ENCODE data around the gene DENND5A.

The DENND5A gene

DNA sequence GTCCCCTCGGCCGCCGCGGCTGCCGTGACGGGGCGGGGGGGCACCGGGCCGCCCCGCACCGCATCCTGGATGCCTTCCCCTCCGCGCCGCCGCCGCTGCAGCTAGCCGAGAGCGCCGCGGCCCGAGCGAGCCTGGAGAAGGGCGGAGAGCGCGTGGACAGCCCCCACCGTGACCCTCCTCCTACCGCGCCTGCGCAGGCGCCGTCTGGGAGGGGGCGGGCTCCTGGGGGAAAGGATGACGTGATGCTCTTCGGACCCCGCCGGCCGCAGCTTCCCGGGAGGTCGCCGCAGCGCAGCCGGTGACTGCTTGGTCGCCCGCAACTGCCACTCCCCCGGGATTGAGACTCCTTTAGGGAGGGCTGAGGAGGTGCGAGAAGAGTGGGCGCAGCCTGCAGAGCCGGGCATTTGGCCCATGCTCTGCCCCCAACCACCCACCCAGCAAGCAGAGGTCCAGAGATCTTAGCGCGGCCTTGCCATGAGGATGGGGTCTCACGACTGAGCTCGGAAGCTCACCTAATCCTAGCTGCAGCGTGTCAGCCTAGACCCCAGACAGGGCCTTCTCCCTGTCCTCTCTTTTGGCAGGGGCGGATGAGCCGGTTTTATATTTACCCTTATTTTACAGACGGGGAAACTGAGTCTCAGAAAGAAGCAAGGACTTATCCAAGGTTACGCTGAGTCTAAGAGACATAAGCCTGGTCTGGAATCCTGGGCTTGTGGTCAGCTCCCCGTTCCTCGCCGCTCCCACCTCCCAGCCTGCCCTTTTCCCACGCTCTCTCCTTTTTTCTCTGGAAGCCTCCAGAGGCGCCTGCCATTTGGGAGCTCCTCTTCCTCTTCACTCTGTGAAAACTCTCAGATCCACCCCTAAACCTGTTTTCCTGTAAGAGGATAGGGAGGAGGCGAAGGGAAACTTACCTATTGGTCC lies at the start of gene DENND5A:
TSS of gene DENND5A (minus strand) at position 140 of the 921 bp plus-strand sequence. CDS start 281 bp downstream, outside the sequence.
- peak; percentile 81 for DNase-seq

DNA sequence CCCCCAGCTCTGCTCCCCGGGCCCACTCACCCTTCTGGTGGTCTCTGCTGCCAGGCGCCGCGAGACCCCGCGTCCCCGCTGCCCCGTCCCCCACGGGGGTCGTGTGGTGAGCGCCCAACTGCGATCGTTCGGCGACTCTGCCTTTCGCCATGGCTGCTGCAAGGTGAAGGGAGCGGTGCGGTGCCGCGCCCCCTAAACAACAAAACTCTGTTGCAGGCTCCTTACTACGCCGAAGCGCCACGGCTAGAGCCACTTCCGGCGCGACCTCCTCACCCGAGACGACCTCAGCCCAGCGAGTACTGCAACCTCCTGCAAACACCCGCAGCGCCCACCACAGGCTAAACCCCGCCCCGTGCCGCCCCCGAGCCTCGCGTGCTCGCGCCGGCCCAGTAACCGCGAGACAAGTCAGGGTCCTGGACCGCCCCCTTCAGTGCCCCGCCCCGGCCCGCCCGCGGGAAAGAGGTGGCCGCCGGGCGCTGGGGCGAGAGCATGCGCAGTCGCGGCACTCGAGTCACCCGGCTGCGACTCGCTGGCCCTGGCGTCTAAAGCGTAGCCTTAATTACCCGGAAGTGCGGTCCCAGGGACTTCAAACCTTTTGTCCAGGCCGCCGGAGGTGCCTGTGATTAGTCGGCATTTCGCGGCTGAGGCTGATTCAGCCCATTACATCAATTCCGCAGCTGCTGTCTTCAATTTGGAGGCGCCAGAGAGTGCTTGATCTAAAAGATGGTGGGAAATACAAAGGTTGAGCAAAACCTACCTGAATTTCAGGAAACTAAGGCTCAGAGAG lies 49.3 kb upstream of the DENND5A start, which contains the start of gene TMEM41B:
TSS of gene TMEM41B (minus strand) at position 303 of the 787 bp plus-strand sequence. CDS start at position 151, 152 bp downstream.
- DNase-seq: peak; percentile 98

DNA sequence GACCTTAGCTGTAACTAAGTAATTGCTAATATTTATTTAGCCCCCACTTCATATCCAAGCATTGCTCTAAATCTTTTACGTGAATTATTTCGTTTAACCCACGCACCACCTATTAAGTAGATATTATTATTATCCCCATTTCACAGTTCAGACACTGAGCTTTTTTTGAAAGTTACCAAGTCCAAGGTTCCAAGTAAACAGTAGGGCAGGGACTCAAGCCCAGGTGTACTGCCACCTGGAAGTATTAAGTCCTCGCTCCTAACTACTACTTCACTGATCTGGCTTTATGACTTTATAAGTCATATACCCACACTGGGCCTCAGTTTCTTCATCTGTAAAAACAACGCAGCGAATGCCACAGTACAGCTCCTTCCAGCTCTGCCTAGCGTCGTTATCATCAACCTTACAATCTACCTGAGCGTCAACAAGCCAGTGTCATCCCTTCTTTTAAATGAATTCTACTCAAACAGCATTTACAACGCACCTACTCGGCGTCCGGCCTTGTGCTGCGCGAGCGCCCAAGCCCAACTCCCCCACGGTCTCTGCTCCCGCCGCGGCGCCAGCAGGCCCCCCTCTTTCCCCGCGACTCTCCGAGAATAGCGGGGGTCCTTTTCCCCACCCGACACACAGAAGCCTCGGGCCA lies 48.6 kb upstream of the DENND5A start:
- no peak for DNase-seq

- no peak for DNase-seq
Measured at GRCh38 chr11:9310485-9311090, 45.4 kb upstream of the DENND5A start.

- no peak for DNase-seq
Measured at GRCh38 chr11:9304178-9304577, 39.0 kb upstream of the DENND5A start.

DNA sequence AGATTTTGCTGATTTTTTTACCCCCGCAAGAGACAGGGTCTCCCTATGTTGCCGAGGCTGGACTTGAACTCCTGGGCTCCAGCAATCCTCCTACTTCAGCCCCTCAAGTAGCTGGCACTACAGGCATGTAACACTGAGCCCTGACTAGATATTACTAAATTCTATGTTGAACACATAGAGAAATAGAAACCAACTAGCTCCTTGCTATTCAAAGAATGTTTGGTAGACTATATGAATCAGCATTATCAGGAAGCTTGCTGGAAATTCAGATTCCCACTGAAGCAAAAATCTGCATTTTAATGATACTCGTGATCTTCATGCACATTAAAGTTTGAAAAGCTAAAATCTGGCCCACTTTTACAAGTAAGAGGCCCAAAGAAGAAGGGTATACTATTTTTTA lies 37.3 kb upstream of the DENND5A start:
- peak; percentile 11 for DNase-seq

DNA sequence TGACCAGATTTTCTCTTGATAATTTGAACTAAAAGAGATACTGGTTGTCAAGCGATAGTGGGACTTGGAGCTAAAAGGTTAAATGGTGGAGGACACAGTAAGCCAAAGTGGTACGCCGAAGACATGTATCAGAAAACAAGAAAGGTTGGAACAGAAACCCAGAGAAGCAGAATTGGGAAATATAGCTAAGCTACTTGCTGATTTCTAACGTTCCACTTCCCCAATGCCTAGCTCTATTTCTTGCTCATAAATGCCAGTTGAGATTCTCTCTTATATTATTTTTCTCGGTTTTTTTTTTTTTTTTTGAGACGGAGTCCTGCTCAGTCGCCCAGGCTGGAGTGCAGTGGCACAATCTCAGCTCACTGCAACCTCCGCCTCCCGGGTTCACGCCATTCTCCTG lies 36.6 kb upstream of the DENND5A start:
- DNase-seq: no peak

GRCh38 chr11:9293646-9294045 lies 28.5 kb upstream of the DENND5A start:
- no peak for DNase-seq

DNA sequence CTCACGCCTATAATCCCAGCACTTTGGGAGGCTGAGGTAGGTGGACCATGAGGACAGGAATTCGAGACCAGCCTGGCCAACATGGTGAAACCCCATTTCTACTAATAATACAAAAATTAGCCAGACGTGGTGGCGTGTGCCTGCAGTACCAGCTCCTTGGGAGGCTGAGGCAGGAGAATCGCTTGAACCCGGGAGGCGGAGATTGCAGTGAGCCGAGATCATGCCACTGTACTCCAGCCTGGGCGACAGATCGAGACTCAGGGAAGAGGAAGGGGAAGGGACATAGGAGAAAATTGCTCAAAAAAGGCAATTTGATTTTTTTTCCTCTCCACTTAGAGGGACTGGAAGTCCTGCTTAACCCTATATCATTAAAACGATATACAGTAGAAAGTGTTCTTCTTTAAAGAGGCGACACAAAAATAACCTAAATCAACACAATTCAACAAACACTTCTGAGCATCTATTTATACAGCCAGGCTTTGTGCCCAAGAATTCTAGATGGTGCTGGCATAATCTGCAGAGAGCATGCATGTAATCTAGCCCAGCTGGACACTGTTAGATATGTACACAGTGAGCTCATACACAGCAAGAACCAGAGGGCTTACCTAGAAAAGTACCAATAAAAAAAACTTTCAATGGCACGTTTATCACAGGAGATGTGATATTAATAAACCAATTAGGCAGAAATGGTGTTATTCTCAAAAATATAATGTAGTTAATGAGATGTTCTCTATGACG lies 20.9 kb upstream of the DENND5A start:
- DNase-seq: no peak

GRCh38 chr11:9280655-9281301 lies 15.6 kb upstream of the DENND5A start:
- DNase-seq: no peak

DNA sequence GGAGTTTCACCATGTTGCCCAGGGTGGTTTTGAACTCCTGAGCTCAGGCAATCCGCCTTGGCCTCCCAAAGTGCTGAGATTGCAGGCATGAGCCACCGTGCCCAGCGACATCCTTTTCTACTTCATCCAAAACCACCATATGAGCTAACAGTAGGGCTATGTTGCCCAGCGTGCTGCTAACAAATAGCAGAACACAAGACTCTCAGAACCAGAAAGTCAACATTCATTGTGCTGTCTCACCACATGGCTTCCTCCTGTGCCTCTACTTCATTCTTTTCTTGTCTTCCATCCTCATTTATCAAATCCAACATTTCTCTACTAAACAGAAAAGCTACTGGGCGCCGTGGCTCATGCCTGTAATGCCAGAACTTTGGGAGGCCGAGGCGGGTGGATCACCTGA lies 12.0 kb upstream of the DENND5A start:
- DNase-seq: no peak

- DNase-seq: no peak
Measured at GRCh38 chr11:9276571-9276970, 11.4 kb upstream of the DENND5A start.

- DNase-seq: no peak
Measured at GRCh38 chr11:9274499-9275258, 9.5 kb upstream of the DENND5A start.

DNA sequence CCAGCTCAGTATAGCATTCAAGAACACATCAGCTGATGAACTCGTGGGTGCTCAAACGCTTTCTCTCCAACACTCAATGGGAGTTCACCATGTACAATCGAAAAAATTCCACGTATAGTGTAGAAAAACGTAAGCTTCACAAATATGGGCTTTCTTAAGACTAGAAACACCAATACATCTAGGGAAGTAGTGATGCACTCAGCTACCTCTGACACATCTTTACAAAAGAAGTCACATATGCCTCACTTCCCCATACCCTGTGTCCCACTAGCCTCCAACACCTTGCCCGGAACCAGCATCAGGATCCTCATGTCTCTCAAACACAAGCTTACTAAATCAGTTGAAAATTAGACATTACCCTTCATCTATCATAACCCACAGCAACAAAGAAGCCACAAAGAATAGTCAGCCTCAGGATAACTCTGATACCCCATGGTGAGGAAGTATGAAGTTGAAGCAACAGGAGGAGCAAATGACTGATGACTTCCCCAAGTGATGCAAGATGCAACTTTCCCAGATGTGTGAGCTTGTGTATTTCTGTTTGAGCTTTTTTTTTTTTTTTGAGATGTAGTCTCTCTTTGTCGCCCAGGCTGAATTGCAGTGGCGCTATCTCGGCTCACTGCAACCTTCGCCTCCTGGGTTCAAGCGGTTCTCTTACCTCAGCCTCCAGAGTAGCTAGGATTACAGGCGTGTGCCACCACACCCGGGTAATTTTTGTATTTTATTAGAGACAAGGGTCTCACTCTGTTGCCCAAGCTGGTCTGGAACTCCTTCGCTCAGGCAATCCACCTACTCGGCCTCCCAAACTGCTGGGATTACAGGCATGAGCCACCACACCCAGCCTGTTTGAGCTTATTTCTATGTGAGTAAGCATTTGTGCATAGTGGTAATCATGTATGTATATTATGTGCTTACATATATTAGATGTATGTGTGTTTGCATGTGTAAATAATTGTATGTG lies 8.5 kb upstream of the DENND5A start:
- DNase-seq: no peak

DNA sequence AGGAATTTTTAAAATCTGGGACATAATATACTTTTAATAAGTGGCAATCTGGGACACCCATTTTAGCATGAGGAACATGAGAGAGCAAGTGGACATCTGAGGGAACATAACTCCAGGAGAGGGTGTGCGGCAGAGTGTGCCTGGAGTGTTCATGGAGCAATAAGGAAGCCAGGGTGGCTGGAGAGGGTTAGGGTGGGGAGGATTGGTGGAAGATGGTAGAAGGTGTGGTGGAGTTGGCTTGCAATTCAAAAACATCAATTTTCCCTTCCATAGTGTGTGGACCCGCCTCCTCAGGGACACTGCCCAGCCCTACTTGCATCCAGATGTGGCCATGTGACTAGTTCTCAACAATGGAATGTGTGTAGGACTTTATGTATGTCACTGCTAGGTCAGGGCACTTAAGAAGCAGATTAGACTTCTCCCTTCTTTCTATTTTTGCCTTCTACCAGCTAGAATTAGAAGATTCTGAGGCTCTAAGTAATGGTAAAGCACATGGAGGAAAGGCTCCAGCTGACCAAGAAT lies 4.4 kb upstream of the DENND5A start:
- no peak for DNase-seq

- DNase-seq: no peak
Measured at GRCh38 chr11:9267680-9268079, 2.5 kb upstream of the DENND5A start.

- no peak for DNase-seq
Measured at GRCh38 chr11:9266926-9267325, 1.8 kb upstream of the DENND5A start.

DNA sequence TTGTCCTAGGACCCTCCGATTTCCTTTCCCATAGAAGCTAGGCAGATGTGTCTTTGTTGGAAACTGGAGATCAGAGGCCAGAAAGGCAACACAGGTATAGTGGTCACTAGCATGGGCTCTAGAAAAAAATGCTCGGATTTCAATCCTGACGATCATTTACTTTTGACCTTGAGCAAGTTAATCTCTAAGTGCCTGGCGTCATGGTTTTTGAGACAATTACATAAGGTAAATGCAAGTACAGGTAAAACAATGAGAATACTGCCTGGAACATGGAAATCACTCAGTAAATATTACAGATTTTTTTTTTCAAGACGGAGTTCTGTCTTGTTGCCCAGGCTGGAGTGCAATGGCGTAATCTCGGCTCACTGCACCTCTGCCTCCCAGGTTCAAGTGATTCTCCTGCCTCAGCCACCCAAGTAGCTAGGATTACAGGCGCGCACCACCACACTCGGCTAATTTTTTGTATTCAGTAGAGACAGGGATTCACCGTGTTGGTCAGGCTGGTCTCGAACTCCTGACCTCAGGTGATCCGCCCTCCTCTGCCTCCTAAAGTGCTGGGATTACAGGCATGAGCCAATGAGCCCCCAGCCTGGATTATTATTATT lies 1.1 kb upstream of the DENND5A start:
- DNase-seq: no peak
